ENCODE results near the gene BATF. TPM values are rescaled to one million over a fixed set of nuclear protein-coding genes. Genes with fewer than 3 reads are reported as not detected.

BATF gene
- total RNA-seq: not detected in 2 replicates

DNA sequence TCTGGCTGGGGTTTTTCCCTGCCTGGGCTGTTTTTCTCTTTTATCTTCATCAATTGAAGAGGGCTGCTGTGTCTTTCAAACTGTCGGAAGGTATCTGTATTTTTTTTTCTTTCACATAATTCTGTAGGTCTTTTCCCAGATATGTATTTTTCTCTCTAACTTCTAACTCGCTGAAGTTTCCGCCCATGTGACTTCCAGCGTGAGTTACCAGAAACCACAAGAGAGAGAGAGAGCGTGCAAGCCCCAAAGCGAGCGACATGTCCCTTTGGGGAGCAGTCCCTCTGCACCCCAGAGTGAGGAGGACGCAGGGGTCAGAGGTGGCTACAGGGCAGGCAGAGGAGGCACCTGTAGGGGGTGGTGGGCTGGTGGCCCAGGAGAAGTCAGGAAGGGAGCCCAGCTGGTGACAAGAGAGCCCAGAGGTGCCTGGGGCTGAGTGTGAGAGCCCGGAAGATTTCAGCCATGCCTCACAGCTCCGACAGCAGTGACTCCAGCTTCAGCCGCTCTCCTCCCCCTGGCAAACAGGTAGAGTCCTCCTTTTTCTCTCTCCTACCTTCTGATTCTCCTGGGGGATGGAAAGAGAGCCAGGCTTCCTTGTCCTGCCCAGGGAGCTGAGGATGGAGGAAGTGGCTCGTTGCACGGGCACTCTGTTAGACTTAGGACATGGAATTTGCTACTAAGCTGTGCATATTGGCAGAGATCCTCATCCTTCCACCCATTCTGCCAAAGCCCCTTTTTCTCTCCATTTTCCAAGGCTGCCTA, at the start of gene BATF:
BATF (plus strand) TSS at position 246 of the 759 bp plus-strand sequence; CDS start at position 460, 214 bp downstream.

DNA sequence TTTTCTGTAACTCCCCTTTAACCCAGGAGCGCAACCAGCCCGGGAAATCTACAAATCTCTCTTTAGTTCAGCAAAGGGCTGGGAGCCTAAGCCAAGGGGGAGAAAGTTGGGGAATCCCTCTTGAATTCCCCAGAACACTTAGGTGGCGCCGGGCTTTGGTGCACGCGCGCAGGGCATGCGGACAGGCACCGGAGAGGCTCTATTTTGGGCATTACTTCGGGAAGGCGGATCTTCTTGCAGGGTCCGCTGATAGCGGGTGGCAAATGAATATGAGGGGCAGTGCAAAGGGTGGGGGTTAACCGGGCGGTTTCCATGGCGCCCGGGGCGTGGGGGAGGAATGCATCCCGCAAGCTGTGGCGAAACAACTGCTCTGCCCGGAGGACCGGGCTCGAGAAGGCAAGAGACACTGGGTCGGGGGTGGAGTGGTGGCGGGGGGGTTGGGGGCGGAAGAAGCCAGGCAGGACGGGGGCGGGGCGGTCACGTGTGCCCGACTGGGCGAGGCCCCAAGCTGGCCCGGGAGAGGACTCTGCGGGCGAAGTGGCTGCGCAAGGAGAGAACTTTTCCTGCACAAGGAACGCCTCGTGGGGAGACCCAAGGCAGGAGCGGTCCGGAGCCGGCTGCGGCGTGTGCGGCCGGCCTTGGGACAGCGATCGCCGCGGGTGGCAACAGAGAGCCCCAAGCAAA, 56.0 kb downstream of the BATF start, which contains the start of gene FLVCR2:
FLVCR2 (plus strand) TSS at position 519 of the 684 bp plus-strand sequence. CDS start 353 bp downstream, outside the sequence.

Other genes starting within 250 kb of the BATF start
- 6.7 and 8.1 TPM in 2 replicates for gene FOS, start 243.6 kb upstream of the BATF start, total RNA-seq
- gene JDP2, start 94.4 kb upstream of the BATF start, total RNA-seq: 41.3 and 127 TPM in 2 replicates
- 1.8 and 2.0 TPM in 2 replicates for gene FLVCR2, start 56.2 kb downstream of the BATF start, total RNA-seq
- 5.5 and 10.0 TPM in 2 replicates for gene ERG28, start 138.4 kb downstream of the BATF start, total RNA-seq
- gene TTLL5, start 138.8 kb downstream of the BATF start, total RNA-seq: 25.3 and 25.6 TPM in 2 replicates

All from uterine smooth muscle cell (primary cell).